Rectal smooth muscle tissue (tissue), 1 donor: ENCODE results near the gene MCL1.

Source experiments
- H3K27ac ChIP-seq: one replicate; pipeline ENCODE4 v1.7.0; 2013; ENCODE audit warnings: low read depth, low read length, inconsistent platforms
- H3K27me3 ChIP-seq: one replicate; pipeline ENCODE4 v1.7.0; 2013; ENCODE audit warnings: low read length; ENCODE audit not compliant: control insufficient read depth, insufficient read depth
- H3K36me3 ChIP-seq: one replicate; pipeline ENCODE4 v1.7.0; 2013; ENCODE audit warnings: low read length; ENCODE audit not compliant: control insufficient read depth, insufficient read depth
- H3K4me1 ChIP-seq: one replicate; pipeline ENCODE4 v1.7.0; 2013; ENCODE audit warnings: low read length; ENCODE audit not compliant: control insufficient read depth, insufficient read depth
- H3K4me3 ChIP-seq: one replicate; pipeline ENCODE4 v1.7.0; 2013; ENCODE audit warnings: low read length
- H3K9ac ChIP-seq: one replicate; pipeline ENCODE4 v1.7.0; 2013; ENCODE audit warnings: low read length

The MCL1 gene

GRCh38 chr1:150557813-150558212 is 21.6 kb downstream of the MCL1 start:
- H3K9ac ChIP-seq = no peak overlapping the region
- H3K36me3 ChIP-seq = peaks cover 5% of the 10 kb centered on the region
- H3K4me3 ChIP-seq = no peak overlapping the region
- H3K27me3 ChIP-seq = no peaks in the 10 kb centered on the region
- peaks cover 20% of the 10 kb centered on the region for H3K4me1 ChIP-seq
- H3K27ac ChIP-seq = no peak overlapping the region

GRCh38 chr1:150557065-150557600 is 22.3 kb downstream of the MCL1 start:
- Histone ChIP-seq H3K4me1 (peaks cover 13% of the 10 kb centered on the region), H3K27me3 (no peaks in the 10 kb centered on the region), H3K4me3 (no peak overlapping the region), H3K27ac (no peak overlapping the region), H3K36me3 (peaks cover 5% of the 10 kb centered on the region), H3K9ac (no peak overlapping the region)

GRCh38 chr1:150555971-150556865 is 23.2 kb downstream of the MCL1 start:
- Histone ChIP-seq H3K4me1 (peaks cover 8% of the 10 kb centered on the region), H3K36me3 (peaks cover 5% of the 10 kb centered on the region), H3K9ac (no peak overlapping the region), H3K4me3 (no peak overlapping the region), H3K27ac (no peak overlapping the region), H3K27me3 (peaks cover 2% of the 10 kb centered on the region)

- H3K9ac ChIP-seq = no peak overlapping the region
- peaks cover 4% of the 10 kb centered on the region for H3K4me1 ChIP-seq
- no peak overlapping the region for H3K4me3 ChIP-seq
- no peak overlapping the region for H3K27ac ChIP-seq
- H3K36me3 ChIP-seq = peaks cover 5% of the 10 kb centered on the region
- H3K27me3 ChIP-seq = peaks cover 4% of the 10 kb centered on the region
Measured at GRCh38 chr1:150555198-150555970, 24.0 kb downstream of the MCL1 start.

- H3K36me3 ChIP-seq = peaks cover 5% of the 10 kb centered on the region
- peaks cover 4% of the 10 kb centered on the region for H3K27me3 ChIP-seq
- no peak overlapping the region for H3K9ac ChIP-seq
- H3K4me1 ChIP-seq = no peaks in the 10 kb centered on the region
- H3K27ac ChIP-seq = no peak overlapping the region
- no peak overlapping the region for H3K4me3 ChIP-seq
Measured at GRCh38 chr1:150554086-150554452, 25.3 kb downstream of the MCL1 start.

- Histone ChIP-seq H3K36me3 (peaks cover 5% of the 10 kb centered on the region), H3K9ac (no peak overlapping the region), H3K4me3 (no peak overlapping the region), H3K27ac (no peak overlapping the region), H3K27me3 (peaks cover 4% of the 10 kb centered on the region), H3K4me1 (no peaks in the 10 kb centered on the region)
Measured at GRCh38 chr1:150553392-150554085, 25.9 kb downstream of the MCL1 start.

GRCh38 chr1:150552911-150553289 is 26.5 kb downstream of the MCL1 start:
- Histone ChIP-seq H3K27me3 (peaks cover 4% of the 10 kb centered on the region), H3K4me1 (no peaks in the 10 kb centered on the region), H3K9ac (no peak overlapping the region), H3K36me3 (peaks cover 5% of the 10 kb centered on the region), H3K4me3 (no peak overlapping the region), H3K27ac (no peak overlapping the region)

GRCh38 chr1:150552128-150552910 is 27.1 kb downstream of the MCL1 start:
- Histone ChIP-seq H3K4me3 (no peak overlapping the region), H3K27ac (peak overlapping the region; percentile 49), H3K4me1 (no peaks in the 10 kb centered on the region), H3K9ac (no peak overlapping the region), H3K27me3 (peaks cover 4% of the 10 kb centered on the region), H3K36me3 (peaks cover 5% of the 10 kb centered on the region)

- peaks cover 5% of the 10 kb centered on the region for H3K36me3 ChIP-seq
- H3K9ac ChIP-seq = no peak overlapping the region
- H3K4me1 ChIP-seq = no peaks in the 10 kb centered on the region
- H3K27me3 ChIP-seq = peaks cover 4% of the 10 kb centered on the region
- no peak overlapping the region for H3K4me3 ChIP-seq
- peak overlapping the region; percentile 49 for H3K27ac ChIP-seq
Measured at GRCh38 chr1:150551784-150552127, 27.7 kb downstream of the MCL1 start.

- H3K27ac ChIP-seq = peak overlapping the region; percentile 49
- H3K4me3 ChIP-seq = no peak overlapping the region
- peak overlapping the region; percentile 46 for H3K9ac ChIP-seq
- peaks cover 5% of the 10 kb centered on the region for H3K36me3 ChIP-seq
- peaks cover 4% of the 10 kb centered on the region for H3K27me3 ChIP-seq
- no peaks in the 10 kb centered on the region for H3K4me1 ChIP-seq
Measured at GRCh38 chr1:150551051-150551783, 28.2 kb downstream of the MCL1 start.
